Endothelial cell of hepatic sinusoid (primary cell): Measurements from ENCODE around the gene PHLDA2.

Experiments used
- in situ Hi-C: cut with HindIII; loops from 2 replicates; pipeline ENCODE4 v1.10.0; 2017; ENCODE audit warnings: low sequenced_read_pairs

Gene PHLDA2

GRCh38 chr11:2901196-2901796 is 27.9 kb downstream of the PHLDA2 start:
- in situ Hi-C loops, result no loop called here

DNA sequence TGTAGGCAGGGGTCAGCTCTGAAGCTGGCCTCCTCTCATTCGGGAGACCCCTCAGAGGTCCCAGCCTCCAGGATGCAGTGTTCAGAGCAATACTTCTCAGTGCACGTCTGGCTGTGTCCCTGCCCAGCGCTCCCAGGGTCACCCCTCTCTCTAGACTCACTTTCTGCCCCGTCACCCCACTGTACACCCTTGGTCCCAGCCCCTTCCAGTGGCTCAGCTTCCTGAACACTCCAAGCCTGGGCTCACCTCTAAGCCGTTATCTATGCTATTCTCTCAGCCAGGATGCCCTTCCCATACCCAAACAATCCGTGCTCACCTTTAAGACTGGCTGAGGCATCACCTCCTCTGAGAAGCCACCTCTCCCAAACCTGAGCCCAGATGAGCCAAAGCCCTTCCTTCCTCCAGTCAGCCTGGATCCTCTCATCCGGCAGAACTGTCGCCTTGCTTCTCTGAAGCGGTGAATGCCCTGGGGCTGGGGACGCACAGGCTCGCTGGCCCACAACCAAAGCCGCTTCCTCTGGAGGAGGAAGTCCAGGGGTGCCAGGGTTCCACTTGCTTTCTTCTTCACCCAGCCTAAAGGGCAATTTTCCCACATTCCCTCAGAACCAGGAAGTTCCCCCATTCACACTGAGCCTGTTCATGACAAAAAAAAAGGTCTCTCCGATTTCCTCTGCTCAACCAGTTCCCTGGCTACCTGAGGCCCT is 30.0 kb downstream of the PHLDA2 start:
- in situ Hi-C loops, result no loop called here

- in situ Hi-C loops, result no loop called here
Measured at GRCh38 chr11:2898366-2899079, 30.7 kb downstream of the PHLDA2 start.

- in situ Hi-C loops, result no loop called here
Measured at GRCh38 chr11:2897048-2897447, 32.2 kb downstream of the PHLDA2 start.

DNA sequence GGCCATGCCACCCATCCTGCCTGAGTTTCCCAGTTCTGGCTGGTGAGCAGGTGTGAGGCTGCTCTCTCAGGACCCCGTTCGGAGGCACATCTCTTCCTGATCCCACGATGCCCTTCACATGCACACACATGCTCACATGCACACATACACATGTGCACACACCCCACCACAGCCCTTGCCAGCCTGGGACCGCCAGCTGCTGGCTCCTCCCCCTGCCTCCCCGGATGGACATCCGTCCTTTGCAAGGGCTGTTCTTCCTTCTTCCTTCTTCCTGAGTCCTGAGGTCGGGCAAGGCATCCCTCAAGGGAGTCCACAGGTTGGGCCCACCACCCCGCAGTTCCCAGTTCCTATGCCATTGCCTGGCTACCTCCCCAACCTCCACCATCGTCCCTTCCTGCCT is 33.2 kb downstream of the PHLDA2 start:
- in situ Hi-C loops, result no loop called here

GRCh38 chr11:2893935-2894334 is 35.3 kb downstream of the PHLDA2 start:
- in situ Hi-C loops, result loop anchor here (5.0 kb wide), 1 partner anchor 48 kb away; no protein-coding TSS in a partner anchor

DNA sequence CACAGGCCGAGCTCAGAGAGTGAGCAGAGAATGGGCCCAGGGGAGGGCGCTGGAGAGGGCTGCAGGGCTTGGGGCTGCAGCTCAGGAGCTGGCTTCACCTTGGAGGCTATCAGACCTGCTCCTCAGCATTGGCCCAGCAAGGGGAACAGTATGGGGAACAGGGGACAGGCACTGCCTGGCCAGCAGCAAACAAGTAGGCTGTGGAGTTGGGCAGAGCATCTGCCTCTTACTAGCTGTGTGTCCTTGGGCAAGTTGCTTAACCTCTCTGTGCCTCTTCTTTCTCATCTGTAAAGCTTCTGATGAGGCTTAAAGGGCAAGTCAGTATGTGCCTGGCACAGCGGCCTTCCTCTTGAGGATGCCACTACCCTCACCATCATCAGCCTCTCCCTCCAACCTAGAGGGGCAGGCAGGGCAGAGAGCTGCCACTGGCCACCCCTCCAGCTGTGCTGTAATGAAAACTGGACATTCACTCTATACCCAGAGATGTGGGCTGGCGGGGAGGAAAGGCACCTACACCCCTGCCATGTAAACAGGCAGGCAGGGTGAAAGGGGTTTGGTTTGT is 36.2 kb downstream of the PHLDA2 start:
- in situ Hi-C loops, result loop anchor here (5.0 kb wide), 1 partner anchor 49 kb away; no protein-coding TSS in a partner anchor

GRCh38 chr11:2892215-2892966 is 36.8 kb downstream of the PHLDA2 start:
- in situ Hi-C loops, result loop anchor here (5.0 kb wide), 1 partner anchor 50 kb away; no protein-coding TSS in a partner anchor

DNA sequence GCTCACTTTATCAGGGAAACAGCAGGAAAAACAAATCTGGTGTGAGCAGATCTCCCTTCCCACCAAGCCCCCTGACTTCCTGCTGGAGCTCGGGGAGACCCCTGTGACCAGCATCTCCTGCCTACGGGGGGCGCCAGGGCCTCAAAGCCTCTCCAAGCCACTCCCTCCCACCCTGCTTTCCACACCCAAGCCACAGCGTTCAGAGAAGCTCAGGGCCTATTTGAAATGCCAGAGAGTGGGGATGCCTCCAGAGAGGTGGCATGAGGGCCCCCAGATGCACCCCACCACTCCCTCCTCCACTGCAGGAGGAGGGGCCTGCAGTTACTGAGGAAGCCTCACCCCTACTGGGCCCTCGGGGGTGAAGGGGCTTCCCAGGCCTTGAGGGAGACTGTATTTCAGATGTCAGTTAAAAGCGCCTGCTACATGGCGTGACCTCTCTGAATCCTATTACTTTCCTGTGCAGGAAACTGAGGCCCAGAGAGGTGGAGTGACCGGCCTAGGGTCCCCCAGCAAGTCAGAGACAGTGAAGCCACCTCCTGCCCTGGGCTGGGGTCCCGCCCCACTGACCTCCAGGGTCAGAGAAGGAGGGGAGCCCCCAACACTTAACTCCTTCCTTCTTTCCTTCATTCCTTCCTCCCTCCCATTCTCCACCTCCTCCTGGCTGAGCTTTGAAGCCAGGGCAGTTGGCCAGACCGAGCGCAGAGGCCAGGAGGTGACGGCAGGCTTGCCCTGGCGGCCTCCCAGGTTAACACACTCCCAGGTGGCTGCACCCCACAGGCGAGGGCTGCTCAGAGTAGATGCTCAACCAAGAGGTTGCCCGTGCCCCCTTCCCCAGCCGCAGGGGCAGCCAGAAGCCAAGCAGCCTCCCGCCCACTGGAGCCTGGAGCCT is 37.6 kb downstream of the PHLDA2 start:
- in situ Hi-C loops, result loop anchor here (5.0 kb wide), 1 partner anchor 51 kb away; no protein-coding TSS in a partner anchor

DNA sequence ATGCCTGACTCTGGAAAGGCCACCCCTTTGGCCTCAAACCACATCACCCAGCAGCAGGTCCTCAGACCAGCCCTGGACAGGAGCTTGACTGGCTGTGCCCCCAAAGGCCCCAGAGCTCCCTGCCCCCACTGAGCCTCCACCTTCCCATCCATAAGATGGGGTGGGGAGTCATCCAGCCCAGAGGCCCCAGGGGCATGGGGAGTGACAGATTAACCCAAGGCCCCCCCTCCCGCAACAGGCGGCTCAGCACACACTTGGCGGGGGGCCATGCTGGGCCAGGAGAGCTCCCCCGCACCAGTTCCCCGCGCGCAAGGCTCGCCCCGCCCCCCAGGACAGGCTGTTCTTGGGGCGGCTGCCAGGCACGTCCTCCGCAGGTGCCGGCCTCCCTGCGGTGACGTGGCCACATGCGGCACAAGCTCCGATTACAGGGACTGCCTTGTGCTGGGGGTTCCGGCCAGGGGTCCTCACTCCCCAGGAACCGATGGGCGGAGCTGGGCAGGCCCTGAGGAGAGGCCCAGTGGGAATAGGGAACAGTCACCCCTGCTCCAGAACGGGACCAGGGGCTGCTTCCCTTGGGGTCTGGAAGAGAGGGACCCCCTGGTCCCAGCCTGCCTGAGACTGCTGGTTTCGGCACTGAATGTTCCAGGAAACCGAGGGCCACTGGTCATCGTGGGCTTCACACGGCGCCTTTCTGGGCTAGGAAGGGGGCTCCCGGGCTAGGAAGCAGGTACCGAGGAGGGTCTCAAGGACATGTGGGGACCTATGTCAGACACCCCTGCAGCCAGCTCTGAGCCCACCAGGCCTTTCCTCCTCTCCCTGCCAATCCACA is 38.5 kb downstream of the PHLDA2 start:
- in situ Hi-C loops, result loop anchor here (5.0 kb wide), 1 partner anchor 52 kb away; no protein-coding TSS in a partner anchor

- in situ Hi-C loops, result loop anchor here (5.0 kb wide), 1 partner anchor 53 kb away; no protein-coding TSS in a partner anchor
Measured at GRCh38 chr11:2889362-2890273, 39.6 kb downstream of the PHLDA2 start.

- in situ Hi-C loops, result no loop called here
Measured at GRCh38 chr11:2888266-2888968, 40.8 kb downstream of the PHLDA2 start.

GRCh38 chr11:2887515-2888195 is 41.6 kb downstream of the PHLDA2 start:
- in situ Hi-C loops, result no loop called here

DNA sequence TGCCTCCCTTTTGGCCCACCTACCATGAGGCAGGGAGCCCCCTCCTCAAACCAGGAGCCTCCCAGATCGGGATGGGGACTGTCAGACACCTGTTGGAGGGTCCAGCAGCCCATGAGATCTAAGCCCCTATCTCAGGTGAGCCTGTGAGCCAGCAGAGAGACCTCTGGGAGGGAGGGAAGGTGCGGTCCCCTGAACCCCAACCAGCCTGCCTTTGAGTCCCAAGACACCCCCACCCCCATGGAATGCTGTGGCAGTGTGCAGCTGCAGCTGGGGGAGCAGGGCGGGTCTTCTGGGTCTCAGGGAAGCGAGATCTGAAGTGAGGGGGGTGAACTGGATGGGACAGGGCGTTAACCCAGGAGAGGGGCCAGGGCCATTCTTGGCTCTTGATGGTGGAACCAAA is 42.3 kb downstream of the PHLDA2 start:
- in situ Hi-C loops, result no loop called here

- in situ Hi-C loops, result no loop called here
Measured at GRCh38 chr11:2886191-2886894, 42.9 kb downstream of the PHLDA2 start.

DNA sequence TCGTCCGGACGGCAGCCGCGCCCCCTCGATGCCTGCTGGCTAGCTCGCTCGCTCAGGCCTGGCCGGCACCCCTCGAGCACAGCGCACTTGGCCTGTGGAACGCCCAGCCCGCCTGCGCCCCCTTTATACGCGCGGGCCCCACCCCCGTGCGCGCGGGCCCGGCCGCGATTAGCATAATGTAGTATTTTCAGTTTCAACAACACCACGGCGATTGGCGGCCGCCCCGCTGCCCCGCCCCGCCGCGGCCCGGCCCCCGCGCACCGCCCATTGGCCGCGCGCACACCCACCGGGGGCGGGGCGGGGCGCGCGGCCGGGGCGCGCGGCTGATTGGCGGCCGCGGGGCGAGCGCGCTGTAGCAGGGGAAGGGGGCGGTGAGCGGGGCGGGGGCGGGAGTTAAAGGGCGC is 43.5 kb downstream of the PHLDA2 start, which contains the start of gene CDKN1C:
TSS of gene CDKN1C (minus strand) at position 98 of the 404 bp plus-strand sequence. CDS start 319 bp downstream, outside the sequence.
- in situ Hi-C loops, result no loop called here
